ENCODE measurements around the gene NEK9. TPM values are rescaled to one million over a fixed set of nuclear protein-coding genes. Genes with fewer than 3 reads are reported as not detected.

NEK9 gene
- total RNA-seq, 1 donor from 2014 or later: 113 TPM

DNA sequence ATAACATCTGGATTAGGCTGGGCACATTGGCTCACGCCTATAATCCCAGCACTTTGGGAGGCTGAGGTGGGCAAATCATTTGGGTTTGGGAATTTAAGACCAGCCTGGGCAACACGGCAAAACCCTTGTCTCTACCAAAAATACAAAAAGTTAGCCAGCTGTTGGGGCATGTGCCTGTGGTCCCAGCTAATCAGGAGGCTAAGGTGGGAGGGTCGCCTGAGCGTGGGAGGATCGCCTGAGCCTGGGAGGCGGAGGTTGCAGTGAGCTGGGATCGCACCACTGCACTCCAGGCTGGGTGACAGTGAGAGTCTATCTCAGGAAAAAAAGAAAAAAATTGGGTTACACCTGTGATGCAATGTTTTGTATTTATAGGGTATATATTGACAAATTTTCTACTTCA lies 5.3 kb downstream of the NEK9 start:
- peaks cover 20% of the 10 kb centered on the region for H3K4me1 Mint-ChIP-seq
- no peak for DNase-seq (ENCODE audit: low read depth, low spot score)
- H3K36me3 Mint-ChIP-seq (ENCODE audit: low read depth): no peaks in the 10 kb centered on the region
- no peak overlapping the region for H3K27ac Mint-ChIP-seq (ENCODE audit: unreplicated experiment)
- H3K27me3 Mint-ChIP-seq (ENCODE audit: low read depth): no peaks in the 10 kb centered on the region
- TF ChIP-seq, protein P1, sequence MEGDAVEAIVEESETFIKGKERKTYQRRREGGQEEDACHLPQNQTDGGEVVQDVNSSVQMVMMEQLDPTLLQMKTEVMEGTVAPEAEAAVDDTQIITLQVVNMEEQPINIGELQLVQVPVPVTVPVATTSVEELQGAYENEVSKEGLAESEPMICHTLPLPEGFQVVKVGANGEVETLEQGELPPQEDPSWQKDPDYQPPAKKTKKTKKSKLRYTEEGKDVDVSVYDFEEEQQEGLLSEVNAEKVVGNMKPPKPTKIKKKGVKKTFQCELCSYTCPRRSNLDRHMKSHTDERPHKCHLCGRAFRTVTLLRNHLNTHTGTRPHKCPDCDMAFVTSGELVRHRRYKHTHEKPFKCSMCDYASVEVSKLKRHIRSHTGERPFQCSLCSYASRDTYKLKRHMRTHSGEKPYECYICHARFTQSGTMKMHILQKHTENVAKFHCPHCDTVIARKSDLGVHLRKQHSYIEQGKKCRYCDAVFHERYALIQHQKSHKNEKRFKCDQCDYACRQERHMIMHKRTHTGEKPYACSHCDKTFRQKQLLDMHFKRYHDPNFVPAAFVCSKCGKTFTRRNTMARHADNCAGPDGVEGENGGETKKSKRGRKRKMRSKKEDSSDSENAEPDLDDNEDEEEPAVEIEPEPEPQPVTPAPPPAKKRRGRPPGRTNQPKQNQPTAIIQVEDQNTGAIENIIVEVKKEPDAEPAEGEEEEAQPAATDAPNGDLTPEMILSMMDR (conservative IDR thresholded peaks at IDR 0.05): no peak
- no peaks in the 10 kb centered on the region for H3K9me3 Mint-ChIP-seq
- no peak overlapping the region for H3K4me3 Mint-ChIP-seq

DNA sequence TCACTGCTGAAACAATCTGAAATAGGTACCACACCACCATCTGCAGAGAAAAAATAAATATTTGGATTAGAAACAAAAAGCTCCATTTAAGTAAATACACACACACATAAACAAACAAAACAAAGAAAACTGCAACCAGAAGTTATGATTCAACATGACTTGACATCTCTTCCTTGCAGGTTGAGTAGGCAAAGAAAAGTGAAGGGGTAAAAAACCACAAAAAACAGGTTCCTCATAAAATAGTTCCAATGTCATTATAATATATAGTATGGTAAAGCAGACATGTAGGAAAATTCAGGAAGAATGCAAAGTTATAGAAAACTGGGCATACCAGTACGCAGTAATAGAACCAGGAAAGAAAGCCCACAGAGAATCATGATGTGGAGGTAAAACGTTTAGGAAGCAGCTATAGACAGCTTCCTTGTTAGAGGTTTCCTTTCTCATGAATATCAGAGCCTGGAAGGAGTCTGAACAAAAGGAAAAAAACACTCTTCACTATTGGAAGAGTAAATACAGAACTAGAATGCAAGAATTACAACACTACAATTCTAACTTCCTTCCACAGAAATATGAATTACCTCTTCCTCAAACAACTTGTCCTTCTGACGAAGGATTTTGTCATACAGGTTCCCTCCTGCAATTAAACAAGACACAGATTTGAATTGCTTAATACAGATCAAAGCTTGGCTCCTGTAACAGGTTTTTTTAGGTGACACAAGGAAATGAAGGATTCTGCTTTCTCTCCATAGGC lies 6.1 kb downstream of the NEK9 start:
- no peak for DNase-seq (ENCODE audit: low read depth, low spot score)
- Mint-ChIP-seq H3K4me1 (peaks cover 13% of the 10 kb centered on the region), H3K36me3 (ENCODE audit: low read depth) (no peaks in the 10 kb centered on the region), H3K9me3 (no peaks in the 10 kb centered on the region), H3K4me3 (no peak overlapping the region), H3K27me3 (ENCODE audit: low read depth) (no peaks in the 10 kb centered on the region), H3K27ac (ENCODE audit: unreplicated experiment) (no peak overlapping the region)
- TF ChIP-seq, protein P1 (conservative IDR thresholded peaks at IDR 0.05): no peak

DNA sequence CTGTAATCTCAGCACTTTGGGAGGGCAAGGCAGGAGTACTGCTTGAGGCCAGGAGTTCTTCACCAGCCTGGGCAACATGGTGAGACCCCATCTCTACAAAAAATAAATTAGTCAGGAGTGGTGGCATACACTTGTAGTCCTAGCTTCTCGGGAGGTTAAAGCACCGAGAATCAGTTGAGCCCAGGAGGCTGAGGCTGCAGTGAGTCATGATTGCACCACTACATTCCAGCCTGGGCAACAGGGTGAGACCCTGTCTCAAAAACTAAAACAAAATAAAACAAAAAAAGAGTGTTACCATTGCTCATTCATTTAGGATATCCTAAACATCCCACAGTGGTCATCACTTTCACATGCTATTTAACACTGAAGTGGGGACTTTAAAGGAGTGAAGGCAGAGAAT lies 7.8 kb downstream of the NEK9 start:
- H3K9me3 Mint-ChIP-seq: no peaks in the 10 kb centered on the region
- peaks cover 3% of the 10 kb centered on the region for H3K36me3 Mint-ChIP-seq (ENCODE audit: low read depth)
- no peak overlapping the region for H3K27ac Mint-ChIP-seq (ENCODE audit: unreplicated experiment)
- peaks cover 3% of the 10 kb centered on the region for H3K4me1 Mint-ChIP-seq
- TF ChIP-seq, protein P1 (conservative IDR thresholded peaks at IDR 0.05): no peak
- H3K4me3 Mint-ChIP-seq: no peak overlapping the region
- no peaks in the 10 kb centered on the region for H3K27me3 Mint-ChIP-seq (ENCODE audit: low read depth)
- no peak for DNase-seq (ENCODE audit: low read depth, low spot score)

DNA sequence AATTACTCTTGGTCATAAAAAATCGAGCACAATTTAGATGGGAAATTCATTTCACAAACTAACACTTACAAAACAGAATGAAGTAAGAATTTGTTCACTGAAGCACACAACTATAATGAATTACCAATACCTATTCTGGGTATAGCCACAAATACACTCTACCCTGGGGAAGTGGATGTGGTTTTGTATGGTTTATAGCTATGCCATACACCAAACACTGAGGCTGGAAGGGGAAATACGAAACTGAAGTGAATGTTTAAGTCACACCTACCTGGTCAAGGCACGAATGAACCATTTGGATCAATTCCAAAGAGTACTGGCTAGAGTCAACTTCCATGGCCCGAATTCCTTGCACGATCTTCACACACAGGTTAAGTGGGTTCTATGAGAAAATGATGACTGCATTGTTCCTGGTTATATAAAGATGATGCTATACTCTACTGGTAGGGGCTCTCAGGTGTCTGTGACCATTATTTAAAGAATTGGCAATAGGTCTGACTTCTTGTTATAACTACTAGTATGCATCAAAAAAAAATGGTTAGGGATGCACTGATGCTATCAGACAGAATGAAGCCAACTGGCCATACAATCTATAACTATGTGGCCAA lies 12.8 kb downstream of the NEK9 start:
- Mint-ChIP-seq H3K27me3 (ENCODE audit: low read depth) (no peaks in the 10 kb centered on the region), H3K27ac (ENCODE audit: unreplicated experiment) (no peak overlapping the region), H3K4me3 (no peak overlapping the region), H3K9me3 (no peaks in the 10 kb centered on the region), H3K4me1 (no peaks in the 10 kb centered on the region), H3K36me3 (ENCODE audit: low read depth) (peaks cover 3% of the 10 kb centered on the region)
- TF ChIP-seq, protein P1 (conservative IDR thresholded peaks at IDR 0.05): no peak
- DNase-seq (ENCODE audit: low read depth, low spot score): no peak

- no peaks in the 10 kb centered on the region for H3K27me3 Mint-ChIP-seq (ENCODE audit: low read depth)
- DNase-seq (ENCODE audit: low read depth, low spot score): no peak
- H3K36me3 Mint-ChIP-seq (ENCODE audit: low read depth): peaks cover 8% of the 10 kb centered on the region
- TF ChIP-seq, protein P1 (conservative IDR thresholded peaks at IDR 0.05): no peak
- H3K4me1 Mint-ChIP-seq: no peaks in the 10 kb centered on the region
- H3K9me3 Mint-ChIP-seq: no peaks in the 10 kb centered on the region
- no peak overlapping the region for H3K4me3 Mint-ChIP-seq
- no peak overlapping the region for H3K27ac Mint-ChIP-seq (ENCODE audit: unreplicated experiment)
Measured at GRCh38 chr14:75109877-75110276, 17.0 kb downstream of the NEK9 start.

Measured in neural crest cell (in vitro differentiated cells).